ENCODE results near the gene DGKE.

The DGKE gene

DNA sequence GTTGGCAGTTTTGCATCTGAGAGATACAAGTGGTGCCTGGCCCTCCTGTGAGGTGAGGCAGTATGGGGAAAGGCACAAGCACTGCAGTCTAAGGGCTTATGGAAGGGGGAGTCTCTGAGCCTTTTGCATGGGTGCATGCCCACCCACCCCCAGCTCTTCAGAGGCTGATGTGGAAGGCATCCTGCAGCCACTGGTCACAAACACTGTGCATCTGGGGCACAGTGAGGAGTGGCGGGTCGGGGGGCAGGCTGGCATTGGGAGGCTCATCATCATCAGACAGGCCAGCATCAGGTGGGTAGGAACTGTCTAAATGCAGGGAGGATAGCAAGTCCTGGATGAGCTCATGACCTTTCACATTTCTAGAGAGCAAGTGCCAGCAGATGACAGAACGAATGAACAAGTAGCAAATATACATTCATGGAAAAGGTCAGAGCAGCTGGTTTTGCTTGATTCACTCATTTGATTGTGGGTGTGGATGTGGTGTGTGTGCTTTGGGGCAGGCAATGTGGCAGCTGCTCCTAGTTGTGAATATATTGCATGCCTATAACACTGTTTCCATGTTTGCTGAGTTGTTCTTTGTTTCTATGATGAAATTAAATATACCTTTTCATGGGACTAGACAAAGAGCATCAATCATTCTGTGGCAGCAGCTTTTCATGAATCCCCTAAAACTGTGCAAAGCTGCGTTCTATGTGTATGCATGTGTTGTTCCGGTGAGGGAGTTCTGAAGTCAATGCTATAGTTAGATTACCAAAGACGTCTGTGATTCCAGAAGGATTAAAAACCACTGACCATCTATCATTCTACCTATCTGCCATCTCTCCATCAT lies 50.7 kb downstream of the DGKE start:
- Histone ChIP-seq H3K4me1 (ENCODE audit: control insufficient read depth, low read depth, low read length) (no peaks in the 10 kb centered on the region), H3K27ac (ENCODE audit: low read length) (no peak overlapping the region), H3K36me3 (ENCODE audit: control insufficient read depth, low read depth, low read length) (no peaks in the 10 kb centered on the region), H3K4me3 (ENCODE audit: low read length) (no peak overlapping the region), H3K27me3 (ENCODE audit: control insufficient read depth, insufficient read depth, low read length) (no peaks in the 10 kb centered on the region), H3K9me3 (ENCODE audit: control insufficient read depth, low read depth, low read length) (peaks cover 10% of the 10 kb centered on the region), H3K9ac (ENCODE audit: low read length) (no peak overlapping the region)

DNA sequence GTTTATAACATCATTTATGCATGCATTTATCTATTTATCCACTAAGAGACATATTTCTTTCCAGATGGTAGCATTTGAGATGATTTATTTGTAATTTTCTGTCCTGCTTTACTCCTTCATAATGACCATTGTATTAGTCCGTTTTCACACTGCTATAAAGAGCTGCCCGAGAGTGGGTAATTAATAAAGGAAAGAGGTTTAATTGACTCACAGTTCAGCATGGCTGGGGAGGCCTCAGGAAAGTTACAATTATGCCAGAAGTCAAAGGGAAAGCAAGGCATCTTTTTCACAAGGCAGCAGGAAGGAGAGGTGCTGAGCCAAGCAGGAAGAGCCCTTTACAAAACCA lies 51.3 kb downstream of the DGKE start:
- H3K9ac ChIP-seq (ENCODE audit: low read length): no peak overlapping the region
- H3K4me1 ChIP-seq (ENCODE audit: control insufficient read depth, low read depth, low read length): no peaks in the 10 kb centered on the region
- no peak overlapping the region for H3K4me3 ChIP-seq (ENCODE audit: low read length)
- H3K36me3 ChIP-seq (ENCODE audit: control insufficient read depth, low read depth, low read length): no peaks in the 10 kb centered on the region
- H3K9me3 ChIP-seq (ENCODE audit: control insufficient read depth, low read depth, low read length): peaks cover 10% of the 10 kb centered on the region
- no peak overlapping the region for H3K27ac ChIP-seq (ENCODE audit: low read length)
- no peaks in the 10 kb centered on the region for H3K27me3 ChIP-seq (ENCODE audit: control insufficient read depth, insufficient read depth, low read length)

DNA sequence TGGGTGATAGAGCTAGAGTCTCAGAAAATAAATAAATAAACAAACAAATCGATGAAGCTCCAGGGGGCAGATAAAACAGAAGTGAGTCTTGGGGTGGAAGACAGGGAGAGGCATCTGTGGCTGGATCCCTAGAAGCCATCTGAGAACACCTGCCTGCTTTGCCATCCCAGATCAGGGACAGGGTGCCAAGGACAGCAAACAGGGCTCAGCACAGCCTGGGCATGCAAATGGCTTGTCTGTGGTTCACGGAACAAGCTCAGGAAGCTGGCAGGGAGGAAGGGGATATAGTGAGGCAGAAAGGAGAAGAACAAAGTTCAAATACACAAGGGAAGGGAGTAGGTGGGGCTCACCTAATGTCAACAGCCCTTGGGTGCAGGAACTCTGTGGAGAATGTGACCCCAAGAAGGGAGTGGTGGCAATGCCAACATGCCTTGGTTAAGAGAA lies 52.4 kb downstream of the DGKE start:
- H3K27ac ChIP-seq (ENCODE audit: low read length): no peak overlapping the region
- peaks cover 10% of the 10 kb centered on the region for H3K9me3 ChIP-seq (ENCODE audit: control insufficient read depth, low read depth, low read length)
- no peak overlapping the region for H3K9ac ChIP-seq (ENCODE audit: low read length)
- no peaks in the 10 kb centered on the region for H3K36me3 ChIP-seq (ENCODE audit: control insufficient read depth, low read depth, low read length)
- no peaks in the 10 kb centered on the region for H3K4me1 ChIP-seq (ENCODE audit: control insufficient read depth, low read depth, low read length)
- H3K4me3 ChIP-seq (ENCODE audit: low read length): no peak overlapping the region
- H3K27me3 ChIP-seq (ENCODE audit: control insufficient read depth, insufficient read depth, low read length): no peaks in the 10 kb centered on the region

DNA sequence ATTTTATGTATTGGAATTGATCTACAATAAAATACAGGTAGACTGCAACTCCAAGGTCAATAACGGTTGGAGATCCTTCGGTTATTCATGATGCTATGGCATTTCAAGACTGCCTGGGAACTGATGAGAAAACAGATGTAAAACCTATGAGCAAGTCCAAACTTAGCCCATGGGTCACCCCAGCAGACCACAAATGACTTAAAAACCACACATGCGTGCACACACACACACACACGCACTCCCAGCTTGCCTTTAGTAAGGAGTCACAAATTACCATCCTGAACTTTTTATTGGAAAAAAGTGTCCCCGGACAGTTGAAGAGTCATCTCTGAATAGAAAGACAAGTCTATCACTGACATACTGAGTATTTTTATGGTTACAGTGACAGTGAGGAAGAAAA lies 53.2 kb downstream of the DGKE start:
- Histone ChIP-seq H3K36me3 (ENCODE audit: control insufficient read depth, low read depth, low read length) (no peaks in the 10 kb centered on the region), H3K9ac (ENCODE audit: low read length) (no peak overlapping the region), H3K4me3 (ENCODE audit: low read length) (no peak overlapping the region), H3K9me3 (ENCODE audit: control insufficient read depth, low read depth, low read length) (peaks cover 10% of the 10 kb centered on the region), H3K27me3 (ENCODE audit: control insufficient read depth, insufficient read depth, low read length) (no peaks in the 10 kb centered on the region), H3K27ac (ENCODE audit: low read length) (no peak overlapping the region), H3K4me1 (ENCODE audit: control insufficient read depth, low read depth, low read length) (no peaks in the 10 kb centered on the region)

DNA sequence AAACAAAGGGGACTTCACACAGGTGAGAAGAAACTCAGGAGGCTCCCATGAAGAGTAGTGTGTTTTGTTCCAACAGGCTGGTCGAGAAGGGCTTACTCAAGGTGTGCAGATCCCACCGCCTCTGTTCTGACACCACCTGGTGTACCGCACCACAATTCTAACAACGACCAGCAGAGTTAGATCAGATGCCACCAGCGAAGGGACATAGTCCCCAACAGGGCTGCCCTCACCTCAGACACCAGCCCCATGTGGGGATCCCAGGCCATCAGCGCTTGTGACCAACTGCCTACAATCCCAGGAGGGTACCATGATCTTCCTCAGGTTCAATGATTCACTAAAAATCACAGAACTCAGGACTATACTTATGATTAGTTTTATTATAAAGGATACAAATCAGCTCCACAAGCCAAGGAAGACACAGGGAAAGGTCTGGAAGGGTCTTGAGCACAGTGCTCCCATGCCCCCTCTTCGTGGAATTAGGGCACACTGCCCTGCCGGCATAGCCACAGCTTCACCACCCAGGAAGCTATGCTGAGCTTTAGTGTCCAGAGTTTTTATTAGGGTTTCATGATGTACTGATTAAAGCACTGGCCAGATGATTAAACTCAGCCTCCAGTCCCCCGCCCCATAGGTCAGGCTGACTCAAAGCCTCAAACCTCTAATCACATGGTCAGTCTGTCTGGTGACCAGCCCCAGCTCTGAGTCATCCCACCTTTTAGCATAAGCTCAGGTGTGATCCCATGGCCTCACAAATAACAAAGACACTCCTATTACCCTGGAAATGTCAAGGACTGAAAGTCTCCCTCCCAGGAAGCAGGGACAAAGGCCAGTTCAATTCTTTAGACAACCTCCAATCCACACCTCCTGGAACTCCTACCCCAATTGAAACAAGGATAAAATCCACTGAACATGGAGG lies 53.9 kb downstream of the DGKE start:
- H3K27me3 ChIP-seq (ENCODE audit: control insufficient read depth, insufficient read depth, low read length): no peaks in the 10 kb centered on the region
- no peak overlapping the region for H3K9ac ChIP-seq (ENCODE audit: low read length)
- H3K27ac ChIP-seq (ENCODE audit: low read length): no peak overlapping the region
- H3K4me1 ChIP-seq (ENCODE audit: control insufficient read depth, low read depth, low read length): no peaks in the 10 kb centered on the region
- H3K4me3 ChIP-seq (ENCODE audit: low read length): no peak overlapping the region
- H3K9me3 ChIP-seq (ENCODE audit: control insufficient read depth, low read depth, low read length): peaks cover 10% of the 10 kb centered on the region
- H3K36me3 ChIP-seq (ENCODE audit: control insufficient read depth, low read depth, low read length): no peaks in the 10 kb centered on the region

DNA sequence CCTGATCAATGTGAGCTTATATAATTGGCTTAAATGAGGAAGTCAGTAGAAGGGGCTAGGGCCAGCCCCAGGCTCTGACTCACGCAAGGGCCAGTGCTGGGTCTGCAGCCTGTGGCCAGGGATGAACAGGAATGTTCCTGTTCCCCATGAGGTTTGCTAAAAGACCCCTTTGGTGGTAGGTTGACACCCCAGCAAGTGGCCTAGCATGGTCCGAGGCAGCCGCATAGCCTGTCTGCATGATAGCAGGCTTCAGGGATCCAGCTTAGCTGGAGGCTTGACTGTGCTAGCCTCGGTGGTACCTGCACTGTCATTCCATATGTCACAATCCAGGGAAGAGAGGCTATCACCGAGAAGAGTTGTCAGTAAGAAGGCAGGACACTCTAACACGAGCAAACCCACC lies 56.4 kb downstream of the DGKE start:
- no peak overlapping the region for H3K27ac ChIP-seq (ENCODE audit: low read length)
- H3K4me1 ChIP-seq (ENCODE audit: control insufficient read depth, low read depth, low read length): no peaks in the 10 kb centered on the region
- H3K9me3 ChIP-seq (ENCODE audit: control insufficient read depth, low read depth, low read length): peaks cover 10% of the 10 kb centered on the region
- no peaks in the 10 kb centered on the region for H3K27me3 ChIP-seq (ENCODE audit: control insufficient read depth, insufficient read depth, low read length)
- peaks cover 12% of the 10 kb centered on the region for H3K36me3 ChIP-seq (ENCODE audit: control insufficient read depth, low read depth, low read length)
- no peak overlapping the region for H3K4me3 ChIP-seq (ENCODE audit: low read length)
- H3K9ac ChIP-seq (ENCODE audit: low read length): no peak overlapping the region

DNA sequence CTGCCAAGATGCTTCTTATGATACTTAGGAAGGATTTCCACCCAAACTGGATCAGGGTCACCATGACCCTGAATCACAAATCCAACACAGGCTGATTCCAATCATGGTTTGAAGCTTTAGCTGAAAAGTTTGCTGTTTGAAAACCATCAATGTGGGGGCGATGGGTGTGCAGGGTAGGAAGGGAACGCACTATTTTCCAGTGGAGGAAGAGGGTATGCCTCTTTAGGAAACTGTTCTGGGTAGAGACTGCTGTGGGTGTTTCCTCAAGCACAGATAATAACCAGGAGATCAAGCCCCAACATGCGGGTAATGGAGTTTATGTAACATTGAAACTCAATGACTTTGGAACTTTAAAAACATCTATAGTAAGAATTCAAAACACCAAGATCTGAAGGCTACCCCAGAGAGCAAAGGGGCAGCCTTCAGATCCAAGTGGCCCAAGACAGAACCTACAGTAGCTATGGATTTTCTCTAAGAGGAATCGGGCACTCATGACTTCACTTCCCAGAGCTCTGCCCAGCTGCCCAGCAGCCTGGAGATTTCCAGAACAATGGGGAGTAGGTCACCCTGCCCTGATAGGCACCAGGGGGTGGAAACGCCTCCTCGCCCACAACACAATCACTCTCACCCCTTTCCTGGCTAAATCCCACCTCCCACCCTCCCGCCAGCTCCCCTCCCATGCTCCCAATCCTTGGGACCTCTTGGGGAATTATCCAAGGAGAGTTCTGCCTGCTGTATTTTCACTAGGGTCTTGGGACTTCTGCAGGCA lies 57.1 kb downstream of the DGKE start:
- Histone ChIP-seq H3K27me3 (ENCODE audit: control insufficient read depth, insufficient read depth, low read length) (no peaks in the 10 kb centered on the region), H3K36me3 (ENCODE audit: control insufficient read depth, low read depth, low read length) (peaks cover 12% of the 10 kb centered on the region), H3K4me3 (ENCODE audit: low read length) (no peak overlapping the region), H3K4me1 (ENCODE audit: control insufficient read depth, low read depth, low read length) (peaks cover 5% of the 10 kb centered on the region), H3K27ac (ENCODE audit: low read length) (no peak overlapping the region), H3K9me3 (ENCODE audit: control insufficient read depth, low read depth, low read length) (peaks cover 10% of the 10 kb centered on the region), H3K9ac (ENCODE audit: low read length) (no peak overlapping the region)

DNA sequence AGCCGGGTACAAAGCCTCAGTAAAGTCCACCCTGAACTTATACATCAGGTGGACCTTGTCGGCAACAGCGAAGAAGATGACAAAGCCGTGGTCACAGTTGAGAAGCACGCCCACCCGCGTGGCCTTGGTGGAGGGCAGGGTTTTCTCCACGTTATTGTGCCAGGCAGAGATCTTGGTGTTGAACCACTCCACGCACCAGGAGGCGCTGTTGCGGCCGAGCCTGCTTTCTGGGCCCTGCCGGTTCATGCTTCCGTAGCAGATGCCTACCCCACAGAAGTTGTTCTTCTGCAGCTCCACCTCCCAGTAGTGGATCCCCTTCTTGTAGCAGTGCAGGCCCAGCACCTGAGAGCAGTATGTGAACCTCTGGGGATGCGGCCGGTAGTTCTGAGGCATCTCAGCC lies 57.8 kb downstream of the DGKE start:
- H3K4me3 ChIP-seq (ENCODE audit: low read length): no peak overlapping the region
- peaks cover 12% of the 10 kb centered on the region for H3K36me3 ChIP-seq (ENCODE audit: control insufficient read depth, low read depth, low read length)

DNA sequence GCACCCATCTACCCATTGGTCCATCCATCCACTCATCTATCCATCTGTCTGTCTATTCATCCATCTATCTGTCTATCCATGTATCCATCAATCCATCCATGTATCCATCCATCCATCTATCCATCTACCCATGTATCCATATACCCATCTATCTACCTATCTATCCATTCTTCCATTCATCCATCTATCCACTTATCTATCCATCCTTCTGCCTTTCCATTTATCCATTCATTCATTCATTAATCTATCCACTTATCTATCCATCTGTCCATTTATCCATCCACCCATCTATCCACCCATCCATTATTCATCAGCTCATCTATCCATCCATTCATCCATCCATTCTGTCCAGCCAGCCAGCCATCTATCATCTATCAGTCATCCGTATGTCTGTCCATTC lies 58.4 kb downstream of the DGKE start:
- Histone ChIP-seq H3K4me3 (ENCODE audit: low read length) (no peak overlapping the region), H3K9ac (ENCODE audit: low read length) (no peak overlapping the region), H3K36me3 (ENCODE audit: control insufficient read depth, low read depth, low read length) (peaks cover 12% of the 10 kb centered on the region), H3K9me3 (ENCODE audit: control insufficient read depth, low read depth, low read length) (peaks cover 9% of the 10 kb centered on the region), H3K27ac (ENCODE audit: low read length) (no peak overlapping the region), H3K4me1 (ENCODE audit: control insufficient read depth, low read depth, low read length) (peaks cover 6% of the 10 kb centered on the region), H3K27me3 (ENCODE audit: control insufficient read depth, insufficient read depth, low read length) (no peaks in the 10 kb centered on the region)

More for the DNA sequence above, 57.8 kb downstream of the DGKE start:
- Histone ChIP-seq H3K9ac (ENCODE audit: low read length) (no peak overlapping the region), H3K27ac (ENCODE audit: low read length) (no peak overlapping the region), H3K27me3 (ENCODE audit: control insufficient read depth, insufficient read depth, low read length) (no peaks in the 10 kb centered on the region), H3K9me3 (ENCODE audit: control insufficient read depth, low read depth, low read length) (peaks cover 10% of the 10 kb centered on the region), H3K4me1 (ENCODE audit: control insufficient read depth, low read depth, low read length) (peaks cover 6% of the 10 kb centered on the region)

DNA sequence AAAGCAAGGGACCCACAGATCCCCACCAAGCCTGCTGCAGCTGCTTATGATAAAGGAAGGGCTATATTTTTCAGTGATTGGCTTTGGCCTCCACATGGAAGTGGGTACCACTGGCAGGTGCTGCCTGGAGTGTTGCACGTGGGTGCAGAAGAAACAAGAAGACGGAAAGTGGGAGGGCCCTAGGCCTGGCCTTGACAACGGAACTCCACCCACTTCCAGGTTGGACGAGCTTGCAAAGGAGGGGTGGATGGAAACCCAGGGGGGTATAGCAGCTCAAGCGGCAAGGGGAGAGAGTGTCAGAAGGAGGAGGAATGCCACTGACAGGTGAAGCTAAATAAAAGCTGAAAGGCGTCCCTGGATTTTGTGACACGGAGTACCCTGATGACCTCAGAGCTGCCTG lies 59.6 kb downstream of the DGKE start:
- Histone ChIP-seq H3K27me3 (ENCODE audit: control insufficient read depth, insufficient read depth, low read length) (no peaks in the 10 kb centered on the region), H3K4me3 (ENCODE audit: low read length) (no peak overlapping the region), H3K9ac (ENCODE audit: low read length) (no peak overlapping the region), H3K4me1 (ENCODE audit: control insufficient read depth, low read depth, low read length) (peaks cover 6% of the 10 kb centered on the region), H3K36me3 (ENCODE audit: control insufficient read depth, low read depth, low read length) (peaks cover 17% of the 10 kb centered on the region), H3K9me3 (ENCODE audit: control insufficient read depth, low read depth, low read length) (no peaks in the 10 kb centered on the region), H3K27ac (ENCODE audit: low read length) (no peak overlapping the region)

DNA sequence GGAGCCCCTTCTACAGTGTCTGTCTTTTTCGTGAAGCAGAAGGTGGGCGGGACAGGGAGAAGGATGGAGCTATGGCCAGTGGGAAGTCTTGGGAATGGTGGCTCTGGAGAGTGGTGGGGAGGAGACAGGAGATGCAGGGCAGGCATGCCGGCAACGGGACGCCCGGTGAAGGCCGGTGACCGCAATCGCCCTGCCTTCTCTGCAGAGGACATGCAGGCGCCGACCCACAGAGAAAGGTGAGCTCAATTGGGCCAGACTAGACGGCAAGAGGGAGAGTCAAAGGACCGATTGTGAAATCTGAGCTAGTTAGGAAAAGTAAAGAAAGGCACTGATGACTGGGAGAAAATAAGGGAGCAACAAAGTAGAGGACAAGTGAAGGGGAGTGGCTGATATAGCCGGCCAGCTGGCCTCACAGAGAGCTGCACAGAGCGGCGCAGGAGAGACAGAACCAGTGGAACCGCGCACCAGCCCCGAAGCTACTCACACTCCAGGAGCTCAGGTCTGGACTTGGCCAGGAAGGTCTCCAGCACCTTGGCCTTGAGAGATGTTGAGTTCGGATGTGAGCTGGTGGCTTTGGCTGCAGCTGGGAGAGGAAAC lies 61.0 kb downstream of the DGKE start:
- Histone ChIP-seq H3K4me3 (ENCODE audit: low read length) (no peak overlapping the region), H3K36me3 (ENCODE audit: control insufficient read depth, low read depth, low read length) (peaks cover 17% of the 10 kb centered on the region), H3K4me1 (ENCODE audit: control insufficient read depth, low read depth, low read length) (peaks cover 6% of the 10 kb centered on the region), H3K9me3 (ENCODE audit: control insufficient read depth, low read depth, low read length) (no peaks in the 10 kb centered on the region), H3K9ac (ENCODE audit: low read length) (no peak overlapping the region), H3K27me3 (ENCODE audit: control insufficient read depth, insufficient read depth, low read length) (no peaks in the 10 kb centered on the region), H3K27ac (ENCODE audit: low read length) (no peak overlapping the region)

Data from iPS-18a (cell line).